Measurements from ENCODE around the gene ALDH1L1. TPM values are rescaled to one million over a fixed set of nuclear protein-coding genes. Genes with fewer than 3 reads are reported as not detected.
A peak's percentile ranks its signal among the peaks of the same experiment; 100 is the strongest.

The ALDH1L1 gene
- total RNA-seq, 4 donors from 2014 or later, result 19.2 to 39.9 (median 25.9) TPM

- intact Hi-C loops (cut with DNase I), result loop anchor here (5.0 kb wide), 1 partner anchor 92 kb away; no protein-coding TSS in a partner anchor
- H3K36me3 ChIP-seq, result no peaks in the 10 kb centered on the region
- TF ChIP-seq CTCF (IDR thresholded peaks at IDR 0.05) (peak; percentile 21 to 62 (median 35)), POLR2AphosphoS5 (IDR thresholded peaks at IDR 0.05) (peak; percentile 65 to 73), POLR2A (IDR thresholded peaks at IDR 0.05; ENCODE audit: low read depth) (peak; percentile 26), EP300 (IDR thresholded peaks at IDR 0.05) (no peak)
- peak within 1 kb of the TSS; percentile 86 to 96 (median 90) for H3K27ac ChIP-seq (replicated peaks in 1 of 4)
- H3K4me3 ChIP-seq, result peak within 1 kb of the TSS; percentile 64 to 92 (median 76)
- WGBS, result 1% methylated on average over 26 of the region's 72 CpGs
- H3K4me1 ChIP-seq, result peaks cover 0 to 30% (median 22%) of the 10 kb centered on the region in 4 donors
- no peaks in the 10 kb centered on the region for H3K27me3 ChIP-seq
- H3K9me3 ChIP-seq, result no peaks in the 10 kb centered on the region
- peak; percentile 94 for DNase-seq (ENCODE audit: extremely low spot score)
Measured at GRCh38 chr3:126083913-126084767, 96.2 kb downstream of the ALDH1L1 start, which contains the start of gene SLC41A3. Gene SLC41A3, minus strand, starts transcription at chr3:126084124. Its CDS starts 15,905 bp downstream, at chr3:126068219.

GRCh38 chr3:126083511-126083912 lies 96.9 kb downstream of the ALDH1L1 start:
- Histone ChIP-seq H3K4me3 (peak overlapping the region; percentile 64 to 92 (median 76)), H3K9me3 (no peaks in the 10 kb centered on the region), H3K27me3 (no peaks in the 10 kb centered on the region), H3K36me3 (no peaks in the 10 kb centered on the region), H3K4me1 (peaks cover 0 to 30% (median 22%) of the 10 kb centered on the region in 4 donors), H3K27ac (replicated peaks in 1 of 4) (peak overlapping the region; percentile 86 to 96 (median 90))
- WGBS, result 1% methylated on average over 16 of the region's 30 CpGs
- intact Hi-C loops (cut with DNase I), result loop anchor here (5.0 kb wide), 1 partner anchor 91 kb away; no protein-coding TSS in a partner anchor
- TF ChIP-seq POLR2AphosphoS5 (IDR thresholded peaks at IDR 0.05), result no peak
- no peak for TF ChIP-seq CTCF (IDR thresholded peaks at IDR 0.05)
- no peak for TF ChIP-seq EP300 (IDR thresholded peaks at IDR 0.05)
- no peak for TF ChIP-seq POLR2A (IDR thresholded peaks at IDR 0.05; ENCODE audit: low read depth)
- DNase-seq (ENCODE audit: extremely low spot score), result peak; percentile 92

- Histone ChIP-seq H3K27ac (replicated peaks in 1 of 4) (peak overlapping the region; percentile 86 to 96 (median 90)), H3K36me3 (no peaks in the 10 kb centered on the region), H3K9me3 (no peaks in the 10 kb centered on the region), H3K4me1 (peaks cover 0 to 30% (median 22%) of the 10 kb centered on the region in 4 donors), H3K27me3 (no peaks in the 10 kb centered on the region), H3K4me3 (peak overlapping the region; percentile 64 to 92 (median 76))
- intact Hi-C loops (cut with DNase I), result loop anchor here (5.0 kb wide), 1 partner anchor 91 kb away; no protein-coding TSS in a partner anchor
- no peak for TF ChIP-seq EP300 (IDR thresholded peaks at IDR 0.05)
- TF ChIP-seq POLR2A (IDR thresholded peaks at IDR 0.05; ENCODE audit: low read depth), result no peak
- TF ChIP-seq POLR2AphosphoS5 (IDR thresholded peaks at IDR 0.05), result no peak
- TF ChIP-seq CTCF (IDR thresholded peaks at IDR 0.05), result no peak
- 36% methylated on average over 3 of the region's 3 CpGs for WGBS
- DNase-seq (ENCODE audit: extremely low spot score), result peak; percentile 64
Measured at GRCh38 chr3:126083138-126083445, 97.3 kb downstream of the ALDH1L1 start.

DNA sequence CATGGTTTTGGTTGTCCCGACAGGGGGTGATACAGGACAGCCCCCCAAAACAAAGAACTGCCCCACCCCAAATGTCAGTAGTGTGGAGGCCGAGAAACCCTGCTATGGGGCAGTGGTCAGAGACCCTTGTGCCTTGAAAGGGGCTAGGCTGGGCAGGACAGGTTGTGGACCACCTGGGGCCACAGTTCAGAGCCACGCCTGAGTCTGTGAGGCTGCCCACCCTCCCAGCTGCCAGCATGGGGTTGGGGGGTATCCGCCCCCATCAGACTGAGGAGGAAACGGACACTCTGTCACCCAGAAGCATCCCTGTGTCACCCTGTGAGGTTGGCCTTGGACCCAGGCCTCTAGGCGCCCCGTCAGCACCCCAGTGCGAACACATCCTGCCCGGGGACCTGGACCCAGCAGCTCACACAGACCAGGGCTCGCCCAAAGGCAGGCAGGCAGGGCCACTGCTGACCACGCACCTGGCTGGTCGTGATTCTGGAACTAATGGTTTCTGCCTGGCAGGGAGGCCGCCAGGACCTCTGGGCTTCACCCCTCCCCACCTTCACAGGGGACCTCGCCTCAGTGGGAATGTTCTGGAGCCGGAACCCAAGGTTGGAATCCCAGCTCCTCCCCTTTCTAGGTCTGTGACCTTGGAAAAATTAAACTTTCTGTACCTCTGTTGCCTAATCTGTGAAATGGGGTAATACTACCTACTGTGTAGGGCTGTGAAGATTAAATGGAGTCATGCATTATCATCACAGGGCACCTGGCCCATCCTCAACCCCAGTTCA lies 97.8 kb downstream of the ALDH1L1 start:
- TF ChIP-seq POLR2A (IDR thresholded peaks at IDR 0.05; ENCODE audit: low read depth) (no peak), POLR2AphosphoS5 (IDR thresholded peaks at IDR 0.05) (no peak), EP300 (IDR thresholded peaks at IDR 0.05) (no peak), CTCF (IDR thresholded peaks at IDR 0.05) (no peak)
- DNase-seq (ENCODE audit: extremely low spot score), result peak; percentile 68
- Histone ChIP-seq H3K27ac (replicated peaks in 1 of 4) (peak overlapping the region; percentile 86 to 96 (median 90)), H3K36me3 (peaks cover 0 to 3% (median 0%) of the 10 kb centered on the region in 4 donors), H3K9me3 (no peaks in the 10 kb centered on the region), H3K4me1 (peaks cover 0 to 30% (median 22%) of the 10 kb centered on the region in 4 donors), H3K4me3 (peak overlapping the region; percentile 64 to 92 (median 76)), H3K27me3 (no peaks in the 10 kb centered on the region)
- 90% methylated on average over 4 of the region's 15 CpGs for WGBS
- intact Hi-C loops (cut with DNase I), result loop anchor here (5.0 kb wide), 1 partner anchor 90 kb away; no protein-coding TSS in a partner anchor
